NCI-H128 (cell line): ENCODE measurements around the gene AATF.
A peak's percentile ranks its signal among the peaks of the same experiment; 100 is the strongest.

Source experiments
- DNase-seq: peaks from one replicate; lab custom pipeline; 2025; ENCODE audit not compliant: unreplicated experiment; lab: John Stamatoyannopoulos, UW

Gene AATF, protein sequence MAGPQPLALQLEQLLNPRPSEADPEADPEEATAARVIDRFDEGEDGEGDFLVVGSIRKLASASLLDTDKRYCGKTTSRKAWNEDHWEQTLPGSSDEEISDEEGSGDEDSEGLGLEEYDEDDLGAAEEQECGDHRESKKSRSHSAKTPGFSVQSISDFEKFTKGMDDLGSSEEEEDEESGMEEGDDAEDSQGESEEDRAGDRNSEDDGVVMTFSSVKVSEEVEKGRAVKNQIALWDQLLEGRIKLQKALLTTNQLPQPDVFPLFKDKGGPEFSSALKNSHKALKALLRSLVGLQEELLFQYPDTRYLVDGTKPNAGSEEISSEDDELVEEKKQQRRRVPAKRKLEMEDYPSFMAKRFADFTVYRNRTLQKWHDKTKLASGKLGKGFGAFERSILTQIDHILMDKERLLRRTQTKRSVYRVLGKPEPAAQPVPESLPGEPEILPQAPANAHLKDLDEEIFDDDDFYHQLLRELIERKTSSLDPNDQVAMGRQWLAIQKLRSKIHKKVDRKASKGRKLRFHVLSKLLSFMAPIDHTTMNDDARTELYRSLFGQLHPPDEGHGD

DNA sequence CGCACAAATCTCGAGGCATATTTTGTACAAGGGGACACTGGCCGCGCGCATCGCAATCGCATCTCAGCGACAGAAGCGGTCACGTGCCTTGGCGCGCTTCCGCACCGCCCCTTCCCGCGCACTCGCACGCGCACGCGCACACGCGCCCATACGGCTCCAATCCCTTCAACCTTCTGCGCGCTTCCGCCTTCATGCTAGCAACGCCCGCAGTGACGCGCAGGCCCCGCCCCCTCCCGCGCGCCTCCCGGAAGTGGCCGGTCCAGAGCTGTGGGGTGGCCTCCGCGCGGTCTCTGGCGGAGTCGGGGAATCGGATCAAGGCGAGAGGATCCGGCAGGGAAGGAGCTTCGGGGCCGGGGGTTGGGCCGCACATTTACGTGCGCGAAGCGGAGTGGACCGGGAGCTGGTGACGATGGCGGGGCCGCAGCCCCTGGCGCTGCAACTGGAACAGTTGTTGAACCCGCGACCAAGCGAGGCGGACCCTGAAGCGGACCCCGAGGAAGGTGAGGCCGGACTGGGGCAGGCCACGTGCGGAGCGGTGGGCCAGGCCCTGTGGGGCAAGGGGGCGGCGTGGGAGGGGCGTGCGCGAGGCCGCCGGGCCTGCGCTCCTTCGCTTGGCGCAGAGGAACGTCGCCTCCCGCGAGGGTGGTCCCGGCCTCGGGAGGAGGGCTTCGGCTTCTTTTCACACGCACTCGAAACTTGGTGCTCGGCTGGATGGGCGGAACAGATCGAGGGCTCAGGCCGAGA lies at the start of gene AATF:
Gene AATF, plus strand, starts transcription at position 238 of the 744 bp plus-strand sequence. Its CDS starts 172 bp downstream, at position 410.
- DNase-seq, result peak; percentile 81

GRCh38 chr17:36899250-36900159 lies 49.2 kb upstream of the AATF start:
- DNase-seq, result no peak

- no peak for DNase-seq
These were observed 48.6 kb upstream of the AATF start for GRCh38 chr17:36900160-36900512.

GRCh38 chr17:36901506-36901905 lies 47.2 kb upstream of the AATF start:
- no peak for DNase-seq

DNA sequence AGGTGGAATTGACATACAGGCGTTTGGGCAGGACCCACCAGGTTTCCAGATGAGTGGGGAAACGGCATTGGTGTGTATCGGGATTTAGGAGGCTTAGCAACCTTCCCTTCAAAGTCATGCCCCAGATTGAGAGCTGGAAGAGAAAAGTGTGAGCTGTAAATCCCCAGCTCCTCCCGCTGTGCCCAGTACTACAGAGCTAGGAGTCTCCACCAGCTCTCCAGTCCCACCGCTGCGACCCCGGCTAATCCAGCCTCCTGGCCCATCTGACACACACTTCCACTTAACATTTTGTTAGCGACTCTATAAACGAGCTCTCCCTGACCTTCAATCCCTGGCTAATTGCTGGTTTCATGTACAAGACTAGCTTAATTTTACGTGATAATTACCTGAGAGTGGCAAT lies 41.3 kb upstream of the AATF start:
- no peak for DNase-seq

DNA sequence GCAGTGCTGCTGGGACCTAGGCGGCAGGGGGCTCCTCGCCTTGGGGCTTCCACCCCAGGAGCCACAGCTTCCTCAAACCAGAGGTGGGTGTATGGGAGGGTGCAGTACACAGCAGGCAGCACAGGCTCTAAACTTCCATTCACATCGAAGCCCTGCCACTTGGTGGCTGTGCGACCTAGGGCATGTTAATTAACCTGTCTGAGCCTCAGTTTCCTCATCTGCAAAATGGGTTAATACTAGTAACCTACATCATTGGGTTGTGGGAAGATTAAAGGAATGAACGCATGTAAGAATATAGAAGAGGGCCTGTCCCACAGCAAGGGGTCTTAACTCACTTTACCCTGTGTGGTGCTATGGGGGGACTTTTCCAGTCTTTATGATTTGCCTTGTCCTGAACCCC lies 38.2 kb upstream of the AATF start:
- no peak for DNase-seq

DNA sequence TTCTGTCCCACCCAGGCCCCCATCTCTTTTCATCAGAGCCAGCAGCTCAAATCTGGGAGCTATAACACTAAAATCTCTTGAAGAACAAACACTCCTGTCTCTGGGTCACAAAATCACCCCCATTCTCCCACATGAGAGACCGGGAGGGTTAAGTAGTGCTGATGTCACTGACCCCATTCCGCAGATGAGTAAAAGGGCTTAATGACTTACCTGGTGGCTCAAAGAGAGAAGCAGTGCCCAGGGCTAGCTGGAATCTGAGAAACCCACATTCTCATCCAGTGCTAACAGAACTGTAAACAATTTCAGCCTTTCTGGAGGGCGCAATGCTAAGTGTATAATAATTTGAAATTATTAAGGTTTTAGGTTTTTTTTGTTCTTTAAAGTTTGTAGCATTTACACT lies 37.8 kb upstream of the AATF start:
- DNase-seq, result no peak

GRCh38 chr17:36913132-36913531 lies 35.6 kb upstream of the AATF start:
- DNase-seq, result no peak

DNA sequence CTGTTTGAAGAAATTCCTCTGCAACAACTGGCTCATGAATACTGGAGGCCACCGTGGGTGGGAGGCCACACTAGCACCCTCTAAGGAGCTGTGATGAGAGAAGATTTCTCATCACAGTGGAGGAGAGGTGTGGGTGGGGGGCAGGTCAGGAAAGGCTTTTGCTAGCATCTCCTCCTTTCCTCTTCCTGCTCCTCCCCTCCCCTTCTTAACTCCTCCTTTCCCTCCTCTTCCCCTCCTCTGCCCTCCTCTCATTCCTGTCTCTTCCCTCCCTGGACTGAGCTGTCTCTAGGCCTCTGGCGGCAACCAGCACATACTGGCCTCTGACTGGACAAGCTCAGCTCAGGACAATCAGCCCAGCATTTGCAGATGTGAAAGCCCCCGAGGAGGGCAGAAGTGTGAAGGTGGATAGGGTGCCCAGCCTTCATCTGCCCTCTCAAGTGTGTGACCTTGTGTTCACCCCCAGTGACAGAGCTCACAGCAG lies 30.5 kb upstream of the AATF start:
- no peak for DNase-seq

- DNase-seq, result no peak
These were observed 29.3 kb upstream of the AATF start for GRCh38 chr17:36919407-36919968.

DNA sequence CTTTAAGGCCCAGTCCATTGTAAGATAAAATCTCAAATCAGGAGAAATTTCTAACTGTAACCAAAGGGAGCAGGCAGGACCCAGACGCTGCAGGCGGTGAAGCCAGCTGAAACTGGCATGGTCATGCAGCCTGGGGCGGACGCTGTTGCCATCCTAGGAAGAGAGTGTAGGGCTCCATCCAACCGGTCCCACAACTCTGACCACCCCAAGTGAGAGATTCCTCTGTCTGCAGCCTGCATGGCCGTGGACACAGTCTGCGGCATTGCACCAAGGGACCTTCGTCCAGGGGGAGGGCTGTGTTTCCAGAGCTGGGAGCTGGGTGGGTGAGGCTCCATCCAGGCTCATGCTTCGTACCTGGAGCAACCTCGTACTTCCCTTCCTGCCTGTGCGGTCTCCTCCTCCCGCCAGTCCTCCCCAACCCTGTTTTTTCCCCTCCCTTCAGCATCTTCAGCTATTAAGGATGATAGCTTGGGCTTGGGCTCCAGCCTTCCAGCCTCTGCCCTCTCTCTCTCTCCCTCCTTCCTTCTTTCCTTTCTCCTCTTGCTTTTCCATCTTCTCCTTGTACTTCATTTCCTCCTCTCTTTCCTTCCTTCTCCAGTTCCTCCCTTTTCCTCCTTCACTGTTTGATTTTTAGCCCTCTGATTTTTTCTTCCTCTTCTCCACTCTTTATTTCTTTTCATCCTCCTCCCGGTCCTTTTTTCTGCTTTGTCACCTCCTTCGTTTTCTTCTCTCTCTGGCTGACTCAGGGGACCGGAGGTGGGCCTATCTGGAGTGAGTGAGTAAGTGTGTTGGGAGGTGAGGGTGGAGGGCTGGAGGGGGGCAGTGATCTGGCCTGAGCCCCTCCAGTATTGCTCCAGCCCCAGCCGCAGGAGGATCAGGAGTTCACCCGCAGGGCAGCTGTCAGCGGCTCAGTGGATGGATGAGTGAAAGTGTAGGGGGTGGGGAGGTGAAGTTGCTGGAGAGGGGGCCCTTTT lies 28.4 kb upstream of the AATF start:
- no peak for DNase-seq

- DNase-seq, result no peak
These were observed 27.5 kb upstream of the AATF start for GRCh38 chr17:36921095-36921851.

DNA sequence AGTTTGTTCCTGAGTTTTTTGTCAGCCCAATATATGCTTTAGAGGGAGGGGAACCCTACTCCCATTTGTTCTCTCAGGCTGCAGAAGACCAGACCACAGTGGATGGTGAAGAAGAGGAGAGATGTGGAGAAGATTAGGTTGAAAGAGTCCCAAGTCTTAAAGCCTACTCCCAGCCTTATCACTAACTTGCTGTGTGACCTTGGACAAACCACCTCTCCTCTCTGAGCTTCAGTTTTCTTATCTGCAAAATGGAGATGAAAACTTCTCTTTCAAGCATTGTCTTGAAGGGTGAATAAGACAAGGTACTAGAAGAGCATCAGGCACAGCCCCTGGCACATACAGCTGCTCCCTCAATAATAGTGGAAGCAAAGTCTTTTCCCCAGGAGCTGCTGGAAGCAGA lies 26.6 kb upstream of the AATF start:
- DNase-seq, result no peak

DNA sequence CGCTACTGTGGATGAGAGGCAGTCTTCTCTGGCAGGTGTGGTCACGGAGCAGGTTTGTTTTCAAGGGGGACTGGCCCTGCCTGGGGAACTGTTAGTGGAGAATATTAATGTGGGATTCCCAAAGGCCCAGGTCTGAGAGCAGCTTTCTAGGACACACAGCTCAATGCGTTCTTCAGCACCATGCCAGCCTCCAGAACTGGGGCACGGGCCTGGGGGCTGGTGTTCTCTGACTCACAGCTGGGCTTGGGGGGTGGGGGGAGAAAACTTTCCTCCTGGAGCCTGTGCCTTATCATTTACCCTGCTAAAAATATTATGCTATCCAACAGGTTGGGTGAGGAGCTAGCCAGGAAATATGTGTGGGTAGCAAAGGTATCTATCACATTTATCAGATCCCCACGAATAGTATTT lies 24.9 kb upstream of the AATF start:
- no peak for DNase-seq

- DNase-seq, result no peak
These were observed 22.5 kb upstream of the AATF start for GRCh38 chr17:36926226-36926625.

- DNase-seq, result no peak
These were observed 22.1 kb upstream of the AATF start for GRCh38 chr17:36926701-36927100.

- DNase-seq, result no peak
These were observed 20.0 kb upstream of the AATF start for GRCh38 chr17:36928471-36929345.
